ENCODE data around the gene SIGLEC1. TPM values are rescaled to one million over a fixed set of nuclear protein-coding genes. Genes with fewer than 3 reads are reported as not detected.

SIGLEC1 gene
- total RNA-seq, 1 donor from 2014 or later: 114 TPM

GRCh38 chr20:3702611-3703391, 9.6 kb downstream of the SIGLEC1 start:
- ATAC-seq (no peak), DNase-seq (no peak)
- H3K9me3 ChIP-seq: no peaks in the 10 kb centered on the region
- intact Hi-C loops (cut with DNase I): no loop called here
- peaks cover 4% of the 10 kb centered on the region for H3K36me3 ChIP-seq
- no peaks in the 10 kb centered on the region for H3K4me1 ChIP-seq
- H3K27me3 ChIP-seq (ENCODE audit: low read depth): no peaks in the 10 kb centered on the region
- no peak for TF ChIP-seq CTCF (IDR thresholded peaks at IDR 0.05)
- H3K4me3 ChIP-seq: no peak overlapping the region
- H3K27ac ChIP-seq: no peak overlapping the region

- Histone ChIP-seq H3K9me3 (no peaks in the 10 kb centered on the region), H3K27ac (no peak overlapping the region), H3K4me1 (no peaks in the 10 kb centered on the region), H3K27me3 (ENCODE audit: low read depth) (no peaks in the 10 kb centered on the region), H3K4me3 (no peak overlapping the region), H3K36me3 (peaks cover 4% of the 10 kb centered on the region)
- peak; percentile 26 for DNase-seq
- no peak for ATAC-seq
- intact Hi-C loops (cut with DNase I): no loop called here
- no peak for TF ChIP-seq CTCF (IDR thresholded peaks at IDR 0.05)
These were observed 11.1 kb downstream of the SIGLEC1 start for GRCh38 chr20:3701061-3701998.

- Histone ChIP-seq H3K27ac (no peak overlapping the region), H3K9me3 (no peaks in the 10 kb centered on the region), H3K27me3 (ENCODE audit: low read depth) (no peaks in the 10 kb centered on the region), H3K4me3 (no peak overlapping the region), H3K36me3 (peaks cover 4% of the 10 kb centered on the region), H3K4me1 (no peaks in the 10 kb centered on the region)
- intact Hi-C loops (cut with DNase I): no loop called here
- no peak for ATAC-seq
- no peak for DNase-seq
- no peak for TF ChIP-seq CTCF (IDR thresholded peaks at IDR 0.05)
These were observed 13.4 kb downstream of the SIGLEC1 start for GRCh38 chr20:3699037-3699436.

- ATAC-seq (no peak), DNase-seq (no peak)
- intact Hi-C loops (cut with DNase I): no loop called here
These were observed 13.8 kb downstream of the SIGLEC1 start for GRCh38 chr20:3698591-3699001.

More at GRCh38 chr20:3698591-3699001, 13.8 kb downstream of the SIGLEC1 start:
- H3K9me3 ChIP-seq: no peaks in the 10 kb centered on the region
- H3K27me3 ChIP-seq (ENCODE audit: low read depth): no peaks in the 10 kb centered on the region
- no peak for TF ChIP-seq CTCF (IDR thresholded peaks at IDR 0.05)
- H3K4me1 ChIP-seq: no peaks in the 10 kb centered on the region
- no peak overlapping the region for H3K4me3 ChIP-seq
- H3K36me3 ChIP-seq: peaks cover 4% of the 10 kb centered on the region
- no peak overlapping the region for H3K27ac ChIP-seq

All from lower lobe of right lung (tissue), 2 donors.